Gastroesophageal sphincter (tissue), 4 donors: ENCODE measurements around the gene TRAM2. TPM values are rescaled to one million over a fixed set of nuclear protein-coding genes. Genes with fewer than 3 reads are reported as not detected.

Source experiments
- ATAC-seq: fragments of 150-250 bp; one replicate; pipeline ENCODE4 v1.9.1; 2016; ENCODE audit warnings: mild to moderate bottlenecking, moderate library complexity
- H3K27ac ChIP-seq, 4 donors: fragments of 200-600 bp; sonication (generic) in 3 of 4; 1 replicate in 3 of 4; 2 replicates in 1 of 4; pipeline ENCODE4 v1.5.1; 2016 to 2019
- H3K27me3 ChIP-seq: fragments of 200-600 bp; sonication (generic); one replicate; pipeline ENCODE4 v1.5.1; 2019
- H3K36me3 ChIP-seq, 2 donors: fragments of 200-600 bp; sonication (generic); one replicate each; pipeline ENCODE4 v1.5.1; 2019; ENCODE audit warnings: control low read depth in 1 of 2
- H3K4me1 ChIP-seq, 3 donors: fragments of 200-600 bp; sonication (generic); 1 replicate in 2 of 3; 2 replicates in 1 of 3; pipeline ENCODE4 v1.5.1; 2016 to 2019; ENCODE audit warnings: control low read depth in 2 of 3
- H3K4me3 ChIP-seq, 2 donors: fragments of 200-600 bp; sonication (generic); one replicate each; pipeline ENCODE4 v1.5.1; 2019; ENCODE audit warnings: mild to moderate bottlenecking in 1 of 2, moderate library complexity in 1 of 2
- H3K9me3 ChIP-seq, 3 donors: fragments of 200-600 bp; sonication (generic); one replicate each; pipeline ENCODE4 v1.5.1; 2017 to 2019; ENCODE audit warnings: control low read depth in 2 of 3
- EP300 ChIP-seq: sonication (generic); formaldehyde crosslinking; IDR thresholded peaks from one replicate; pipeline ENCODE4 v1.6.1; 2017; ENCODE audit warnings: antibody characterized with exemption, mild to moderate bottlenecking
- POLR2A ChIP-seq, 2 donors: fragments of 450-650 bp; IDR thresholded peaks; one replicate each; pipeline ENCODE4 v1.6.1; 2017; ENCODE audit warnings: antibody characterized with exemption in 2 of 2, mild to moderate bottlenecking in 2 of 2, moderate library complexity in 1 of 2
- POLR2AphosphoS5 ChIP-seq: sonication (generic); formaldehyde crosslinking; IDR thresholded peaks from one replicate; pipeline ENCODE4 v1.6.1; 2017; ENCODE audit warnings: antibody characterized with exemption
- WGBS, 2 donors: methylation state at CpG; one replicate each; pipeline ENCODE4 v1.1.5; 2018; ENCODE audit warnings: low coverage in 1 of 2; 5-methylcytosine and 5-hydroxymethylcytosine counted together
- total RNA-seq, 4 donors: library from RNA; depleted of rRNA; stranded (reverse); fragments of >200 nt; gene quantifications; one replicate each; pipeline ENCODE4 v1.1.0, GENCODE V29; 2016
- TF ChIP-seq, protein P1 (sequence below), 4 experiments: fragments of 200-600 bp in 2 of 4; fragments of 450-650 bp in 2 of 4; sonication (generic) in 1 of 4; IDR thresholded peaks; one replicate each; pipeline ENCODE4 v1.5.1; 2017 to 2019; ENCODE audit warnings: antibody characterized with exemption in 4 of 4, mild to moderate bottlenecking in 2 of 4, moderate library complexity in 2 of 4

The TRAM2 gene
- total RNA-seq, 4 donors from 2014 or later, result 16.7 to 34.2 (median 25.0) TPM

- H3K27ac ChIP-seq, result peak overlapping the region in 1 of 4 donors; percentile 16
- H3K9me3 ChIP-seq, result no peaks in the 10 kb centered on the region
- no peaks in the 10 kb centered on the region for H3K27me3 ChIP-seq
- peaks cover 4 to 78% (median 34%) of the 10 kb centered on the region in 3 donors for H3K4me1 ChIP-seq
- WGBS, 2 donors, result 100% methylated on average over 1 of the region's 3 CpGs
- peaks cover 0 to 65% of the 10 kb centered on the region in 2 donors for H3K36me3 ChIP-seq
- no peak overlapping the region for H3K4me3 ChIP-seq
- peak; percentile 17 for TF ChIP-seq POLR2AphosphoS5
- TF ChIP-seq, protein P1, sequence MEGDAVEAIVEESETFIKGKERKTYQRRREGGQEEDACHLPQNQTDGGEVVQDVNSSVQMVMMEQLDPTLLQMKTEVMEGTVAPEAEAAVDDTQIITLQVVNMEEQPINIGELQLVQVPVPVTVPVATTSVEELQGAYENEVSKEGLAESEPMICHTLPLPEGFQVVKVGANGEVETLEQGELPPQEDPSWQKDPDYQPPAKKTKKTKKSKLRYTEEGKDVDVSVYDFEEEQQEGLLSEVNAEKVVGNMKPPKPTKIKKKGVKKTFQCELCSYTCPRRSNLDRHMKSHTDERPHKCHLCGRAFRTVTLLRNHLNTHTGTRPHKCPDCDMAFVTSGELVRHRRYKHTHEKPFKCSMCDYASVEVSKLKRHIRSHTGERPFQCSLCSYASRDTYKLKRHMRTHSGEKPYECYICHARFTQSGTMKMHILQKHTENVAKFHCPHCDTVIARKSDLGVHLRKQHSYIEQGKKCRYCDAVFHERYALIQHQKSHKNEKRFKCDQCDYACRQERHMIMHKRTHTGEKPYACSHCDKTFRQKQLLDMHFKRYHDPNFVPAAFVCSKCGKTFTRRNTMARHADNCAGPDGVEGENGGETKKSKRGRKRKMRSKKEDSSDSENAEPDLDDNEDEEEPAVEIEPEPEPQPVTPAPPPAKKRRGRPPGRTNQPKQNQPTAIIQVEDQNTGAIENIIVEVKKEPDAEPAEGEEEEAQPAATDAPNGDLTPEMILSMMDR (IDR thresholded peaks at IDR 0.05), result no peak
- ATAC-seq, result peak; percentile 20
Observed at GRCh38 chr6:52507557-52508260, 69.2 kb downstream of the TRAM2 start.

GRCh38 chr6:52506476-52506875 lies 70.4 kb downstream of the TRAM2 start:
- peaks cover 0 to 67% (median 24%) of the 10 kb centered on the region in 3 donors for H3K4me1 ChIP-seq
- TF ChIP-seq, protein P1 (IDR thresholded peaks at IDR 0.05), result no peak
- TF ChIP-seq POLR2A (IDR thresholded peaks at IDR 0.05) (no peak), EP300 (no peak), POLR2AphosphoS5 (no peak)
- H3K36me3 ChIP-seq, result peaks cover 0 to 77% of the 10 kb centered on the region in 2 donors

GRCh38 chr6:52505726-52506409 lies 71.0 kb downstream of the TRAM2 start:
- Histone ChIP-seq H3K27ac (peak overlapping the region in 3 of 4 donors; percentile 6 to 74 (median 74)), H3K4me1 (peaks cover 0 to 61% (median 19%) of the 10 kb centered on the region in 3 donors), H3K36me3 (peaks cover 0 to 77% of the 10 kb centered on the region in 2 donors)

More at GRCh38 chr6:52506476-52506875, 70.4 kb downstream of the TRAM2 start:
- no peaks in the 10 kb centered on the region for H3K9me3 ChIP-seq
- WGBS, 2 donors, result 63 to 64% methylated on average over 5 to 6 of the region's 9 CpGs
- no peak overlapping the region for H3K4me3 ChIP-seq
- H3K27me3 ChIP-seq, result no peaks in the 10 kb centered on the region
- peak overlapping the region in 3 of 4 donors; percentile 6 to 74 (median 74) for H3K27ac ChIP-seq
- ATAC-seq, result no peak

GRCh38 chr6:52504782-52505136 lies 72.1 kb downstream of the TRAM2 start:
- Histone ChIP-seq H3K4me1 (peaks cover 0 to 59% (median 19%) of the 10 kb centered on the region in 3 donors), H3K4me3 (no peak overlapping the region), H3K36me3 (peaks cover 0 to 70% of the 10 kb centered on the region in 2 donors), H3K27me3 (no peaks in the 10 kb centered on the region), H3K9me3 (no peaks in the 10 kb centered on the region), H3K27ac (peak overlapping the region in 3 of 4 donors; percentile 73 to 74 (median 74))
- TF ChIP-seq EP300, result no peak
- no peak for TF ChIP-seq POLR2AphosphoS5
- no peak for TF ChIP-seq POLR2A (IDR thresholded peaks at IDR 0.05)
- WGBS, 2 donors, result 70 to 81% methylated on average over 2 to 7 of the region's 10 CpGs
- ATAC-seq, result no peak

More at GRCh38 chr6:52505726-52506409, 71.0 kb downstream of the TRAM2 start:
- Histone ChIP-seq H3K27me3 (no peaks in the 10 kb centered on the region), H3K9me3 (no peaks in the 10 kb centered on the region), H3K4me3 (no peak overlapping the region)
- ATAC-seq, result no peak
- no peak for TF ChIP-seq POLR2A (IDR thresholded peaks at IDR 0.05)
- no peak for TF ChIP-seq POLR2AphosphoS5
- TF ChIP-seq, protein P1 (IDR thresholded peaks at IDR 0.05), result no peak
- 36 to 42% methylated on average over 7 to 14 of the region's 16 CpGs for WGBS, 2 donors

DNA sequence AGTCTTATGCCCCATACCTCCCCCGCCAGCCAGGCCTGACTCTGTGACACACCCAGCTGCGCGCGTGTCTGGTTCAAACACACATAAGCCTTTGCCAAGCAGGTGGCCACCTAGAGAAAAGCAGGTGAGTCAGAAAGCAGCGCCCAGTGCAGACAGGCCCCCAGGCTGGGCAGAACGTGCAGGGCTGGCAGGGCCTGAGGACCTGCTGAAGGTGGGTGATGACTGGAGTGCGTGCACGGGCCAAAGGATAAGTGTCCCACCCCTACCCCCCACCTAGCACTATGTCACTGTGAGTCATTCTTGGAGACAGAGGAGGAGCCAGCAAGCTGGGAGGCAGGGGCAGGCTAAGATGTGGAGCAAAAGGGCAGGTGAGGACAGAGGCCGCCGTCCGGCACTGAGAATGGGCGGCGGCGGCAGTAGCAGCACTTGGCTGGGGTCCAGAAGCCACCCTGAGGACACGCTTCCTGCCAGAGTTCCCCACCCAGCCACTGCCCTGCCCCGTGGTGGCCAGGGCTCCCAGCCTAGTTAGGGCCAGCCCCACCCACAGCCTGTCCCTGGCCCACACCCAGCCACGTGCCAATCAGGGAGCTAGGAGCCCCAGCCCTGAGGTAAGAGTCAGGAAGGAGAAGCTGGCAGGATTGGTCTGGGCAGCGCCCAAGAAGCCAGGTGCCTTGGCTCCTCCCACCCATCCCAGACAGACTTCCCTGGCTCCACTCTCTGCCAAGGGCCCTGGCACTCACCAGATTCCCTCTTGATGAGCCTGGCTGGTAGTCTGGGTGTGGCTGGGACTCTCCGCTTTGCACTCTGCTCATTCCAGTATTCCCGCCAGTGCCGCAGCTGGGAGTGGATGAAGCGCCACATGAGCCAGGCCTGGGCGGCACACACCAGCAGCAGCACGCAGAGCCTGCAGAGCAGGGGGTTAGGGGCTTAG lies 72.7 kb downstream of the TRAM2 start:
- peak; percentile 82 for ATAC-seq
- Histone ChIP-seq H3K36me3 (peaks cover 0 to 63% of the 10 kb centered on the region in 2 donors), H3K4me3 (no peak overlapping the region), H3K4me1 (peaks cover 0 to 59% (median 19%) of the 10 kb centered on the region in 3 donors), H3K27me3 (no peaks in the 10 kb centered on the region), H3K9me3 (no peaks in the 10 kb centered on the region), H3K27ac (peak overlapping the region; percentile 15 to 74 (median 74))
- TF ChIP-seq POLR2AphosphoS5, result peak; percentile 68
- TF ChIP-seq, protein P1 (IDR thresholded peaks at IDR 0.05), result no peak
- TF ChIP-seq POLR2A (IDR thresholded peaks at IDR 0.05), result no peak
- WGBS, 2 donors, result 23% methylated on average over 7 of the region's 24 CpGs; no CpG with 5 or more reads in 1 of the 2 donors
